Suprapubic skin (tissue), 4 donors: Measurements from ENCODE around the gene LRRC26.

Source experiments
- POLR2A ChIP-seq, 2 donors: fragments of 450-650 bp; IDR thresholded peaks; one replicate each; pipeline ENCODE4 v1.6.1; 2017; ENCODE audit warnings: antibody characterized with exemption in 2 of 2, mild to moderate bottlenecking in 2 of 2, moderate library complexity in 2 of 2
- POLR2AphosphoS5 ChIP-seq, 3 donors: sonication (generic); formaldehyde crosslinking; IDR thresholded peaks; one replicate each; pipeline ENCODE4 v1.6.1; 2017; ENCODE audit warnings: antibody characterized with exemption in 3 of 3
- TF ChIP-seq, protein P1 (sequence below), 2 donors: fragments of 200-600 bp in 1 of 2; fragments of 450-650 bp in 1 of 2; sonication (generic) in 1 of 2; IDR thresholded peaks; one replicate each; pipeline ENCODE4 v1.5.1; 2016 to 2019; ENCODE audit warnings: antibody characterized with exemption in 2 of 2, mild to moderate bottlenecking in 1 of 2, moderate library complexity in 1 of 2

GRCh38 chr9:137178939-137179630, 9.2 kb upstream of the LRRC26 start:
- TF ChIP-seq, protein P1, sequence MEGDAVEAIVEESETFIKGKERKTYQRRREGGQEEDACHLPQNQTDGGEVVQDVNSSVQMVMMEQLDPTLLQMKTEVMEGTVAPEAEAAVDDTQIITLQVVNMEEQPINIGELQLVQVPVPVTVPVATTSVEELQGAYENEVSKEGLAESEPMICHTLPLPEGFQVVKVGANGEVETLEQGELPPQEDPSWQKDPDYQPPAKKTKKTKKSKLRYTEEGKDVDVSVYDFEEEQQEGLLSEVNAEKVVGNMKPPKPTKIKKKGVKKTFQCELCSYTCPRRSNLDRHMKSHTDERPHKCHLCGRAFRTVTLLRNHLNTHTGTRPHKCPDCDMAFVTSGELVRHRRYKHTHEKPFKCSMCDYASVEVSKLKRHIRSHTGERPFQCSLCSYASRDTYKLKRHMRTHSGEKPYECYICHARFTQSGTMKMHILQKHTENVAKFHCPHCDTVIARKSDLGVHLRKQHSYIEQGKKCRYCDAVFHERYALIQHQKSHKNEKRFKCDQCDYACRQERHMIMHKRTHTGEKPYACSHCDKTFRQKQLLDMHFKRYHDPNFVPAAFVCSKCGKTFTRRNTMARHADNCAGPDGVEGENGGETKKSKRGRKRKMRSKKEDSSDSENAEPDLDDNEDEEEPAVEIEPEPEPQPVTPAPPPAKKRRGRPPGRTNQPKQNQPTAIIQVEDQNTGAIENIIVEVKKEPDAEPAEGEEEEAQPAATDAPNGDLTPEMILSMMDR (IDR thresholded peaks at IDR 0.05) = no peak
- TF ChIP-seq POLR2AphosphoS5 (IDR thresholded peaks at IDR 0.05) (no peak), POLR2A (IDR thresholded peaks at IDR 0.05) (no peak)
